Colonic mucosa (tissue), 4 donors: ENCODE measurements around the gene NCOA3. TPM values are rescaled to one million over a fixed set of nuclear protein-coding genes. Genes with fewer than 3 reads are reported as not detected.

ENCODE experiments used
- DNase-seq: peaks from one replicate; pipeline ENCODE4 v3.0.0-alpha.2; 2020
- H3K27ac ChIP-seq: fragments of 200-600 bp; one replicate; pipeline ENCODE4 v1.8.0; 2021
- H3K27me3 ChIP-seq: fragments of 200-600 bp; one replicate; pipeline ENCODE4 v1.8.0; 2021
- H3K36me3 ChIP-seq: fragments of 200-600 bp; one replicate; pipeline ENCODE4 v1.8.0; 2021
- H3K4me1 ChIP-seq: fragments of 200-600 bp; one replicate; pipeline ENCODE4 v1.8.0; 2021; ENCODE audit warnings: mild to moderate bottlenecking
- H3K4me3 ChIP-seq: fragments of 200-600 bp; one replicate; pipeline ENCODE4 v1.8.0; 2021
- H3K9ac ChIP-seq, 2 donors: one replicate each; pipeline ENCODE4 v1.7.0; 2013; ENCODE audit warnings: control low read depth in 2 of 2, low read depth in 2 of 2, low read length in 2 of 2
- H3K9me3 ChIP-seq: fragments of 200-600 bp; one replicate; pipeline ENCODE4 v1.8.0; 2021
- intact Hi-C: fragments of 100-400 bp; cut with DNase I; formaldehyde crosslinking; loops from one replicate; pipeline ENCODE4 v1.14.1; 2022
- total RNA-seq, 2 donors: library from RNA; stranded (reverse); fragmentation: NEBNext Ultra II Directional in 1 of 2; extraction: Animal tissue kit (Norgen Biotek cat#: 25700) in 1 of 2; gene quantifications; one replicate each; pipeline ENCODE4 v1.2.1, GENCODE V29; 2021
- TF ChIP-seq, protein P1 (sequence below): fragments of 200-600 bp; IDR thresholded peaks from one replicate; pipeline ENCODE4 v1.8.0; 2022; ENCODE audit warnings: antibody characterized with exemption, mild to moderate bottlenecking
- donor health status: healthy.
- donor health status: DM: no; HTN: no; CAD: no.
- donor health status: DM: no; HTN: no; CAD: no.

Gene NCOA3
- 10 to 100 TPM; 17.1 to 24.2 TPM for total RNA-seq

- intact Hi-C loops, result loop anchor here (10.0 kb wide), 2 partner anchors 73 to 123 kb away; no protein-coding TSS in a partner anchor
- H3K27ac ChIP-seq, result peak within 1 kb of the TSS; percentile 81
- peak within 1 kb of the TSS; percentile 84 to 100 for H3K9ac ChIP-seq
- H3K36me3 ChIP-seq, result no peaks in the 10 kb centered on the region
- H3K9me3 ChIP-seq, result no peaks in the 10 kb centered on the region
- H3K4me1 ChIP-seq, result no peaks in the 10 kb centered on the region
- TF ChIP-seq, protein P1, sequence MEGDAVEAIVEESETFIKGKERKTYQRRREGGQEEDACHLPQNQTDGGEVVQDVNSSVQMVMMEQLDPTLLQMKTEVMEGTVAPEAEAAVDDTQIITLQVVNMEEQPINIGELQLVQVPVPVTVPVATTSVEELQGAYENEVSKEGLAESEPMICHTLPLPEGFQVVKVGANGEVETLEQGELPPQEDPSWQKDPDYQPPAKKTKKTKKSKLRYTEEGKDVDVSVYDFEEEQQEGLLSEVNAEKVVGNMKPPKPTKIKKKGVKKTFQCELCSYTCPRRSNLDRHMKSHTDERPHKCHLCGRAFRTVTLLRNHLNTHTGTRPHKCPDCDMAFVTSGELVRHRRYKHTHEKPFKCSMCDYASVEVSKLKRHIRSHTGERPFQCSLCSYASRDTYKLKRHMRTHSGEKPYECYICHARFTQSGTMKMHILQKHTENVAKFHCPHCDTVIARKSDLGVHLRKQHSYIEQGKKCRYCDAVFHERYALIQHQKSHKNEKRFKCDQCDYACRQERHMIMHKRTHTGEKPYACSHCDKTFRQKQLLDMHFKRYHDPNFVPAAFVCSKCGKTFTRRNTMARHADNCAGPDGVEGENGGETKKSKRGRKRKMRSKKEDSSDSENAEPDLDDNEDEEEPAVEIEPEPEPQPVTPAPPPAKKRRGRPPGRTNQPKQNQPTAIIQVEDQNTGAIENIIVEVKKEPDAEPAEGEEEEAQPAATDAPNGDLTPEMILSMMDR, result peak; percentile 47
- DNase-seq, result peak; percentile 96
- H3K27me3 ChIP-seq, result no peaks in the 10 kb centered on the region
- H3K4me3 ChIP-seq, result peak within 1 kb of the TSS; percentile 73
Measured at GRCh38 chr20:47501482-47502270, at the start of gene NCOA3. TSS of gene NCOA3 (plus strand) at chr20:47501887. CDS start at chr20:47622248, 120,361 bp downstream.

- H3K4me1 ChIP-seq, result no peaks in the 10 kb centered on the region
- no peaks in the 10 kb centered on the region for H3K36me3 ChIP-seq
- intact Hi-C loops, result no loop called here
- H3K27ac ChIP-seq, result no peak overlapping the region
- no peak for DNase-seq
- H3K27me3 ChIP-seq, result no peaks in the 10 kb centered on the region
- no peak overlapping the region for H3K9ac ChIP-seq
- TF ChIP-seq, protein P1, result no peak
- no peaks in the 10 kb centered on the region for H3K9me3 ChIP-seq
- H3K4me3 ChIP-seq, result no peak overlapping the region
Measured at GRCh38 chr20:47452736-47453161, 48.9 kb upstream of the NCOA3 start.

DNA sequence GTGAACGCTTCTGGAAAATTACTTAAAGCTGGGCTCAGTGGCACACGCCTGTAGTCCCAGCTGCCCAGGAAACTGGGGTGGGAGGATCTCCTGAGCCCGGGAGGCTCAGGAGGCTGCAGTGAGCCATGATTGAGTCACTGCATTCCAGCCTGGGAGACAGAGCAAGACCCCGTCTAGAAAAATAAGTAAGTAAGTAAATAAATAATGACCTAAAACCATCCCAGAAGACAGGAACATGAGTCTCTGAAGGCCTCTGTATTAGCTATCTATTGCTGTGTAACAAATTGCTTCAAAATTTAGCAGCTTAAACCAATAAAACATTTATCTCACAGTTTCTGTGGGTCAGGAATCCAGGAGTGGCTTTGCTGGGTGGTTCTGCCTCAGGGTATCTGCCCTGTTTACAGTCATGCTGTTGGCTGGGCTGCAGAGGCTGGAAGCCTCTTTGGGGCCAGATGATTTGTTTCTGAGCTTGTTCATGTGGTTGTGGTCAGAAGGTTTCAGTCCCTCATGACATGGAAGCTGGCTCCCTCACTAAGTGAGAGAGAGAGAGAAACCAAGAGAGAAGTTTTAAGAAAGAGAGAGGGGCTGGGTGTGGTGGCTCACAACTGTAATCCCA lies 48.4 kb upstream of the NCOA3 start:
- TF ChIP-seq, protein P1, result no peak
- Histone ChIP-seq H3K4me3 (no peak overlapping the region), H3K4me1 (no peaks in the 10 kb centered on the region), H3K27ac (no peak overlapping the region), H3K9me3 (no peaks in the 10 kb centered on the region), H3K27me3 (no peaks in the 10 kb centered on the region), H3K36me3 (no peaks in the 10 kb centered on the region), H3K9ac (no peak overlapping the region)
- intact Hi-C loops, result no loop called here
- DNase-seq, result no peak

- intact Hi-C loops, result no loop called here
- no peak for DNase-seq
- Histone ChIP-seq H3K36me3 (no peaks in the 10 kb centered on the region), H3K27ac (no peak overlapping the region), H3K27me3 (no peaks in the 10 kb centered on the region), H3K9ac (no peak overlapping the region), H3K9me3 (no peaks in the 10 kb centered on the region), H3K4me3 (no peak overlapping the region), H3K4me1 (no peaks in the 10 kb centered on the region)
- TF ChIP-seq, protein P1, result no peak
Measured at GRCh38 chr20:47454298-47455132, 47.2 kb upstream of the NCOA3 start.
